ENCODE results near the gene PPP1R11.
"Not testable (repeated sequence)": the region's sequence is repeated elsewhere in the genome, so short reads cannot be mapped to it uniquely, and the experiment has no call there.

Gene PPP1R11

DNA sequence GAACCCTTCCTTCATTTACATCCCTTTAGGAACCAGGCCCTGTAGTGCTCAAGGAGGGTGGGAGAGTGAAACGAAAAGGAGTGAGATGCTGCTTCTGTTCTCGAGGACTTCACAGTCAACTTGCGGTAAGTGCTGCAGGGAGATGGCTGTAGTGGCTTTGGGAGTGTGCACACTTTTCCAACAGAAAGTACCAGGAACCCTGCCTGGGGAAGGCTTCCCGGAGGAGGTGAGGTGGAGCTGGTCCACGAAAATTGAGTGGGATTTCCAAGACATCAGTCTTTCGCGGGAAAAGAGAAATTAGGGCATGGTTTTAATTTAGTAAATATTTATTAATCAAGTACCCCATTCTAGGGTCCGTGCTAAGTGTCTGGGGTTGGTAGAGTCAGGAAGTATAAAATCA, 33.2 kb downstream of the PPP1R11 start:
- DNase-seq, result no peak

DNA sequence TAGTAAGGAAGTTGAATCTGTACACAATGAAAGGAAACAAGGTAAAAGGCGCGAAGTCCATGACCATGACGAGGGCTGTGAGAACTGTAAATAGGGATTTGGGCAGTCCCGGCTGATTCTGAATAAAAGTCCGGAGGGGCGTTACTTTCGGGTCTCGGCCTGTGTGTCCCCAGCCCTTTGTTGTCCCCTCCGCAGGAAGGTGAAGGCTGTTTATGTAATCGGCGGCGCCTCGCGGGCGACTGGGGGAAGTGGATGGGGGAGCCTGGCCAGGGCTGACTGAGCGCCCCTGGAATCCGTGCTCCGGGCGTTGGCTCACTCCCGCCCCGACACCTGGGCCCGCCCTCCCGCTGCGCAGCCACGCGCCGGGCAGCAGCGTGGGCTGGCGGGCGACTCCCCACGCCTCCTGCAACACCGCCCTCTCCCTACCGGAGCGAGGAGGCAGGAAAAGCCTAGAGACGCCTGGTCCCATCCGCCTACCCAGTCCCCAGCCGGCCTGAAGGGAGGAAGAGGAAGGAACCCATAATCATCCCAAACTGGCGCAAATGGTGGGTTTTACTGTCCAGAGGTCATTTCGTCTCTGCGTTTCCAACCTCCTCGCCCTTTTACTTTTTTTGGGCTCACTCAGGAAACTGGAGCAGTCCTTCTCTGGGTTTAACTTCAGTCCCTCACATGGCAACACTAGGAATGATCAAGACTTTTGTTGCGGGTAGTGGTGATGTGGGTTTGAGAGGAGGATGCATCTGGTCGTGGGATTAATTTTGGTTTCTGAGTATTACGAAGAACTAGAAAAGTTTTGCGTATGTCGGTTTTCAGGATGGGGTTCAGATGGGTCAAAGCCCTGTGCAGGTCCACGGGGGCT, 33.8 kb downstream of the PPP1R11 start:
- no peak for DNase-seq

DNA sequence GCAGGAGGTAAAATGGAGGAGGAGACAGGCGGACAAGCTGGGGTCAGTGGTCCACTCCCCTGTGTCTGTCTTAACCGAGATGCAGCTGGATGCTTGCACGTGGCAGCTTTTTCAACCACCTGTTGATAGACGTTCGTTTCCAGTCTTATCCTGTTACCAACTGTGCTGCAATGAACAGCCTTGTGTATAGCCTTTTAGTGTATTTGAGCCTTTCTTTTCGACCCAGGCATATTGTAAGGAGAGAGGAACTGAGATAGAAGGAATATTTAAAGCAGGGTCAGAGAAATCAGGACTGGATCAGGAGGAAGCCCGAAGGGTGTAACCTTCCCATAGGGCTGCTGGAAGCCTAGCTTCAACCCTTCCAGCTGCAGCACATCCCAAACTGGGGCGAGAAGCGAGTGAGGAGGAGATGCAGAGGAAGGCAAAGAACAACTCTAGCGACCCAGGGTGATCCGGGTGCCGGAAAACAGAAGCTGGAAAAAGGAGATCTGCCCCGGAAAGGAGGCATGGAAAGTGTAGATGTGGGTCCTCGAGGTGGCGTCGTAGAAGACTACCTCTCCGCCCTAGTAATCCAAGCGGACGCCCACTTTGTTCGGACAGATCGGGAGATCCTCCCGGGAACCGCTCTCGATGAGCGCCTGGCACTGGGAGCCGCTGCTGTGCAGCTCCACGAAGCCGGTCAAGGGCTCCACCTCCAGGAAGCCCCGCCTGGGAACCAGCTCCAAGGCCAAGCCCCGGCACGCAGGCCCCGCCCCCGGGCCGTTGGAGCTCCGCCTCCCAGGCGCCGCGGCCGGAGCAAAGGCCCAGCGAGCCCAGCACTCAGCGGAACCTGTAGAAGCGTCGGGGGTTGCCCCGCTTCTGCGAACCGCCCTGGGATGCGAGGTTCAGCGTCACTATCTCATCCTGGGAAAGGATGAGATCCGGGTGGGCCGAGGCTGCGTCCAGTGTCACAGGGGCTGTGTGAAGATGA, 34.7 kb downstream of the PPP1R11 start:
- peak; percentile 60 for DNase-seq

DNA sequence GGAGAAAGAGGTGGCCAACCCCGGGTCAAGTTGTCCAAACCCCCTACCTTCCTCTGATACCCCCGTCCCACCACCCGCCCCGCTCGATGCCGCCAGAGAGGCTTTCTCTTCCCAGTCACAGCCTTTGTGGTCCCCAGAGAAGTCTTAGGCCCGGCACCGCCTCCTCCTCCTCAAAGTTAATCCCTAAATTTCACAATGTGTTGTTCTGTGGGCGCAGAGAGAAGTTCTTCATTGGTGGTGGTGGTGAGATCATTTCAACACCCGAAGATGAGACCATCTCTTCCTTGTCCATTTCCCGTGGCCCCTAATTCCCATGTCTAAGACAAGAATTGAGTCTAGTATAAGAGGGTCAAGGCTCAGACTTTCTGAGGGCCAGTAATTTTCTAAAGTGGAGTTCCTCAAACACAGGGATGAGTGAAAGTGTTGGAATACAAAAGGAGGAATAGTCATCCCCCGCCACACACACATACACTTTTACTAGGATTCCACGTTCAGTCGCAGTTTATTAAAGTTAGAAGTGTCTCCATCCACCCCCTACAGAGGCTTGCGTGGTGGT, 35.5 kb downstream of the PPP1R11 start:
- no peak for DNase-seq

DNA sequence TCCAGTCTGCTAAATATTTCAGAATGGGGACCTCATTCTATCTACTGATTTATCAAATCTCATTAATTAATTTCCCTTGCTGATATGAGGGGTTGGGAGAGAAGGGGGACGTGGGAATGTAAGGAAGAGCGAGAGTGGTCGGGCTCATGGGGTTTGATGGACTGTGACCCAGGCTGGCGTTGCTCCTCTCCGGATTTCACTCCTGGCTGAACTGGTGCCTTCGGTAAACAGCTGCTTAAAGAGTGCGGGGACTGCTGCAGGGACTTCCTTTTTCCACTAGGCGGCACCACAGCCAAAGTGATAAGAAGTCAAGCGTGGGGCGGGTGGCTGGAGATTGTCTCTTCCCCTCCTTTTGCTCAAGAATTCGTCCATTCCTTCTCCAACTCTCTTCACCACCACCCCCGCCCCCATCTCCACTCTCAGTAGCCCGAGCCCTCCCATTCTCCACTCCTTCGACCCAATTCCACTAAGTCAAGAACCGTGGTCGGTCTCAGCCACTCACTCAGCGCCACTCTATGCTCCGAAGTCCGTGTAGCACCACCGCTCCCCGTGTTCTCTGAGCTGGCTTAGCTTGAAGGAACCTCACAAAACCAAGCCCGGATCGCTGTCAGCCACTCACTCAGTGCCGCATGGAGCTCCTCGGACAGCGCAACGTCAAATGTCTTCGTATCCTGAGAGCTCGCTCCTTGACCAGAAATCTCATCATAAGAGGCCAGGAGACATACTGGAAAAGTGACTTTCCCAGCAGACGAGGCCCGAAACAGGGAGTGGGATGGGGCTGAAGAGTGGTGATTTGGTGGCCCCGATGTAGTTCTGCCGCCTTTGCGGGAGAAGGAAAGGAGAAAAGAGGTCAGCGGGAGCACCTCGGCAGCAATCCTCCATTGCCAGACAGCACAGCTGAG, 36.2 kb downstream of the PPP1R11 start:
- peak; percentile 86 for DNase-seq

DNA sequence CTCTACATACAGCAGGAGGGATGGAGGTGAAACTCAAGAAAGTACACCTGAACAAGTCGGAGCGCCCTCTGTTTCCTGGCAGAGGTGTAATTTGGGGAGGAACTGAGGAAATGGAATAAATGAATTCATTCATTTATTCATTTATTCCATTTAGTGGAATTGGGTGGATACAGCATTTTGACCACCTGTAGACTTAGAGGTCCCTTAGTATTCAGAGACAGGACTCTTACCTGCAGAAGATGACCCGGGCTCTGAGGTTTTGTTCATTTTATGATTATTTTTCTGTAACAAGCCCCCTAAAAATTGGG, 36.8 kb downstream of the PPP1R11 start:
- DNase-seq, result no peak

DNA sequence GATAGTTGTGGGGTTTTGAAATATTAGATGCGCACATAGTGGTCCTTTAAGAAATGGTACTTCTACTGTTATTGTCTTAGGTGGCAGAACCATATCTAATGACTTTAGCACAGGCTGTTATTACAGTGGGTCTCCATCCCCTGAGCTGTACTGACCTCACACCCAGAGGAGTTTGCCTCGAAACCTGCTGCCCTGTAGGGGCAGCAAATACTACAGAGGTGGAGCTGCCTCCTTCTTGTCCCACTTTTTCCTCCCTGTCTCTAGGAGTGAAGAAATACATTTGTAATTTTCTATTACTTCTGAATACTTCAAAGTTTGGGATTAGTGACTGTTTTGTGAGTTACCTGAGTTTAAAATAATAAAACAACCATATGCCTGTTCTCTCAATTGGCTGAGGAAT, 37.7 kb downstream of the PPP1R11 start:
- DNase-seq, result no peak

DNA sequence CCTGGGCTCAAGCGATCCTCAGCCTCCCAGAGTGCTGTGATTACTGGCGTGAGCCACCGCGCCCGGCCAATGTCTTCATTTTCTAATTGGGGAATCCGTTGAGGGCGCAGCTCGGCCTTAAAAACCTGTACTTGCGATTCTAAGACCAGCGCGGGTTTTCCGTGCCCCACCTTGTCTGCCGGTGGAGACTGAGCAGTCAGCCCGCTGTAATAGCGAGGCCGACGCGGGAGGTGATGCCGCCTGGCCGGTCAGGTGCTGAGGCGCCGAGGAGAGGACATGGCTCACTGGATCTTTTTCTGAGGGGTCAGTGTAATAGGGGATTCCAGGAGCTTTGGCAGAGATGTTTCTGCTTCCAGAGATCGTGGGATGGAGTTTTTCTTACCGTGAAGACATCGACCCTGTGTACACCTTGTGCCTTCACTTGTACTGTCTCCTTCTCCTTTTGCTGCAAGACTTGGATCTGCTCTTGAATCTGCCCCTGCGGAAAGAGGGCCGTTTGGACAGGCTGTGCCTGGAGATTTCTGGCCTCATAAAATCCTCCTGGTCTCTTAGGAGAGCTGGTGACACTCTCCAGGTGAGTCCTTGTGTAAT, 44.4 kb downstream of the PPP1R11 start:
- no peak for DNase-seq

DNA sequence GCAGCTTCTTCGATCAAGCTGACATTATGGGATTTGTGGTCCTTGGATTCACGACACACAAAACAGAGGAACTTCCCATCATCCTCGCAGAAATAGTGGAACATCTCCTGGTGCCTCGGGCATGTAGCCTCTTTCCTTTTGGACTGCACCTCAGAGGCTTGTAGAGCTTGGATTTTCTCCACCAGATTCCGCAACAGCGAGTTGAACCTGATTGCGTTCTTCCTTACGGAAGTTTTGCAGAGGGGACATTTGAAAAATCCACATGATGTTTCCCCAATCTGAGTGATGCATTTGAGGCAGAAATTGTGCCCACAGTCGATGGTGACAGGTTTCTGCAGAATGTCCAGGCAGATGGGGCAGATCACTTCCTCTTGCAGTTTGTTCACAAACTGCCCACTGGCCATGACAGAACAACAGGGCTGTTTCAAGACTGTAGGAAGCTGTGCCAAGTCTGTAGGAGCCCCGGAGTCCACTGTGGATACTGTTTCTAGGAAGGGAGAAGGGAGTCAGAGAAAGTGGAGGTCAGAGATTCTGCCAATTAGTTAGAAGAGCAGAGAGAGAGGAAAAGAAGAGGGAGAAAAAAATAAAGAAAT, 45.5 kb downstream of the PPP1R11 start:
- no peak for DNase-seq

DNA sequence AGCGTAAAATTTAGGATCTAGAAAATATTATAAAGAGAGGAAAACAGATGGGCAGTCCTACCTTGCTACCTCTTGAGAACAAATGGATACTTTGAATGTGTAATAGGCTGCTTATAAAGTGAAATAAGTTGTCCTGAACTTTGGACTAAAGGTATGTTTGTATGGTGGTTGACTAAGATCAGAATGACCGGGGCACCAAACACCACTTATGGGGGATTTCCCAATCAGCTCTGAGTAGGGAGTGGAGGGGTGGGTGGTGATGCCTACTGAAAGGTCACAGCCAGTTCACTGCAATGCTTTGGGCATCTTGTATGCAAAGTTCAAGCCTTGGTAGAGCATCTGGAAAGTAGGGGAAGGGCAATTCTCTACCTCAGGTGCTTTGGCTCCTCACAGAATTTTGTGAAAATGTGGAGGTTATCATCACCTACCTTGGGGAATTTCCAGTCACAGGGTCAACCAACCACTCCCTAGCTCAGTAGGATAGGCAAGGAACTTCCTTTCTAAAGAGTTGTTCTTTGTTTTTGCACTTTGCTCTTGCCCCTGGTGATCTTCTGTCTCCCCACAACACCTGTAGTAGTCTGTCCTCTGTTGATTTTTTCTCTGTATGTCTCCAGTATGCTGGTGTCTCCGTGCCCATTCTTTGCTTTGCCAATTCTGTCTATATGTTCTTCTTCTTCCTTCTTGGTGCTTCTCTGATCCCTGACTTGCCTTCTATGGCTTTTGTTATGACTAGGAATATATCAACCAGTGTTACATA, 46.2 kb downstream of the PPP1R11 start, which contains the start of gene TRIM31:
Gene TRIM31, minus strand, starts transcription at position 88 of the 757 bp plus-strand sequence. CDS start 285 bp downstream, outside the sequence.
- DNase-seq, result no peak

DNA sequence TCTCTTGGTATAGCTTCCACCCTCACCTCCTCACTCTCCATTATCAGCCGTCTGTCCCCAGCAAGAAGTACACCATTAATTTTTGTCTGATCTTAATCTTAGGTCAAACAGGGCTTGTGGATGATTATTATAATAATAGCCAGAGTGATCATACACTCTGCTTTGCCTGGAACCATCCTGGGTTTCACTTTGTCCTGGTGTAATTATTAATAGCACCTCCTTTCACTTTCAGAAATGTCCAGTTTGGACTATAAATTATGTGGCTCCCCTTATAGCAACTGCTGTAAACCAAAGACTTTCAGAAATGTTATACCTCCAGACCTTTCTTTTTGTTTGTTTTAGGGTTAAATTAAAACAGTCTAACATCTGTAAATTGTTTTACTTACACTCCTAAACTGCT, 46.8 kb downstream of the PPP1R11 start:
- no peak for DNase-seq

DNA sequence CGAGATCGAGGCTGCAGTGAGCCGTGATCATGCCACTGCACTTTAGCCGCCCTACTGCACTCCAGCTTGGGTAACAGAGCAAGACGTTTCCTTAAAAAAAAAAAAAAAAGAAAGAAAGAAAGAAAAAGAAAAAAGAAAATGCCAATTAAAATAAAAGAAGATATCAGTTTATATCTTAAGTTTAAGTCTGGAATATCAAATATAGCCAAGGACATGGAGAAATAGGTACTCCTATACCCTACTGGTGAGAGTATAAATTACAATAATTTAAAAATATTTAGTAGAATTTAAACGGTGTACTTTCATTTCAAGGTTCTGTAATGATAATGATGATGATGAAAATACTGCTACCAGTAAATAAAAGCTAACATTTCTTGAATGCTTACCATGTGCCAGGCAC, 49.7 kb downstream of the PPP1R11 start:
- no peak for DNase-seq

DNA sequence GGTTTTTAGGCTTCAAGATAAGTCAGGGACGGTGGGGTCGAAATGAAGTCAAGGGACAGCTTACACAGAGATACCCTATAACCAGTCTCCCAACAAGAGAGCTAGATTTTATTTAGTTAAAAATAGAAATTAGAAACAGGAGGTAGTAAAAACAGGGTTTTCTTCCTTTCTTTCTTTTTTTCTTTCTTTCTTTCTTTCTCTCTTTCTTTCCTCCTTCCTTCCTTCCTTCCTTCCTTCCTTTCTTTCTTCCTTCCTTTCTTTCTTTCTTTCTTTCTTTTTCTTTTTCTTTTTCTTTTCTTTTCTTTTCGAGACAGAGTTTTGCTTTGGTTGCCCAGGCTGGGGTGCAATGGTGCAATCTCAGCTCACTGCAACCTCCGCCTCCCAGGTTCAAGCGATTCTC, 51.7 kb downstream of the PPP1R11 start:
- not testable (repeated sequence) for DNase-seq

Data from activated CD4-positive, alpha-beta T cell treated with anti-CD3 and anti-CD28 coated beads, Interleukin-2, amount 50 U/mL, for 16 hours (primary cell).